GM23338 (cell line): Measurements from ENCODE around the gene NME3. TPM values are rescaled to one million over a fixed set of nuclear protein-coding genes. Genes with fewer than 3 reads are reported as not detected.

Experiments used
- ATAC-seq: fragments of 200-7000 bp; cut with Tn5 transposase; 3 replicates; pipeline ENCODE4 v1.9.1; 2020
- DNase-seq: peaks from one replicate; pipeline ENCODE4 v3.0.0-alpha.2; 2015; ENCODE audit warnings: low spot score
- H2AFZ ChIP-seq: fragments of 200-600 bp; sonication (generic); 2 replicates; pipeline ENCODE4 v1.8.0; 2016; ENCODE audit warnings: antibody characterized with exemption, mild to moderate bottlenecking, moderate library complexity
- H3F3A ChIP-seq: fragments of 200-600 bp; sonication (generic); replicated peaks from 2 replicates; pipeline ENCODE4 v1.8.0; 2017; ENCODE audit warnings: antibody characterized with exemption, mixed run types, low read depth
- H3K27ac ChIP-seq: fragments of 200-600 bp; sonication (generic); 2 replicates; pipeline ENCODE4 v1.6.1; 2016; ENCODE audit warnings: low read depth
- H3K27me3 ChIP-seq: fragments of 200-600 bp; sonication (generic); 2 replicates; pipeline ENCODE4 v1.8.0; 2016; ENCODE audit warnings: mild to moderate bottlenecking, mixed run types, moderate library complexity; ENCODE audit not compliant: insufficient read depth
- H3K36me3 ChIP-seq: fragments of 200-600 bp; sonication (generic); 2 replicates; pipeline ENCODE4 v1.8.0; 2016; ENCODE audit warnings: mild to moderate bottlenecking; ENCODE audit not compliant: insufficient read depth
- H3K4me1 ChIP-seq: fragments of 200-600 bp; sonication (generic); 2 replicates; pipeline ENCODE4 v1.8.0; 2016; ENCODE audit warnings: mild to moderate bottlenecking, moderate library complexity; ENCODE audit not compliant: insufficient read depth
- H3K4me2 ChIP-seq: fragments of 200-600 bp; sonication (generic); 2 replicates; pipeline ENCODE4 v1.7.1; 2017; ENCODE audit warnings: mixed run types
- H3K4me3 ChIP-seq: fragments of 200-600 bp; sonication (generic); 2 replicates; pipeline ENCODE4 v1.6.1; 2016; ENCODE audit warnings: mixed run types
- H3K79me2 ChIP-seq: fragments of 200-600 bp; sonication (generic); replicated peaks from 2 replicates; pipeline ENCODE4 v1.8.0; 2017; ENCODE audit warnings: mild to moderate bottlenecking; ENCODE audit not compliant: insufficient read depth
- H3K9me2 ChIP-seq: fragments of 200-600 bp; sonication (generic); 2 replicates; pipeline ENCODE4 v1.8.0; 2017; ENCODE audit not compliant: insufficient read depth
- H4K20me1 ChIP-seq: fragments of 200-600 bp; sonication (generic); replicated peaks from 2 replicates; pipeline ENCODE4 v1.8.0; 2017; ENCODE audit warnings: mild to moderate bottlenecking; ENCODE audit not compliant: insufficient read depth
- H3K27ac Mint-ChIP-seq: 2 replicates; pipeline ENCODE4 v1.8.0; 2020; ENCODE audit warnings: inconsistent platforms, mild to moderate bottlenecking, moderate library complexity, mixed read lengths
- H3K27me3 Mint-ChIP-seq: 3 replicates; pipeline ENCODE4 v1.8.0; 2022; ENCODE audit warnings: low read depth, mild to moderate bottlenecking, moderate library complexity, mixed read lengths, inconsistent platforms; ENCODE audit not compliant: insufficient read depth, poor library complexity
- H3K36me3 Mint-ChIP-seq: 3 replicates; pipeline ENCODE4 v1.8.0; 2021; ENCODE audit warnings: low read depth, mild to moderate bottlenecking, inconsistent platforms, moderate library complexity, mixed read lengths
- H3K4me1 Mint-ChIP-seq: 3 replicates; pipeline ENCODE4 v1.8.0; 2020; ENCODE audit warnings: mild to moderate bottlenecking, inconsistent platforms, mixed read lengths
- H3K4me3 Mint-ChIP-seq: 3 replicates; pipeline ENCODE4 v1.8.0; 2021; ENCODE audit warnings: moderate library complexity, mild to moderate bottlenecking, inconsistent platforms, mixed read lengths
- H3K9me3 Mint-ChIP-seq: 3 replicates; pipeline ENCODE4 v1.8.0; 2020; ENCODE audit warnings: moderate library complexity, mild to moderate bottlenecking, inconsistent platforms, mixed read lengths
- CTCF ChIP-seq, 2 experiments: fragments of 200-600 bp in 1 of 2; sonication (generic) in 1 of 2; conservative IDR thresholded peaks; 2 replicates each; pipeline versions ENCODE4 v1.5.1 to v1.6.1; 2016 to 2017; ENCODE audit warnings: antibody characterized with exemption in 2 of 2, low read depth in 2 of 2, mild to moderate bottlenecking in 2 of 2, moderate library complexity in 1 of 2
- EZH2phosphoT487 ChIP-seq: fragments of 200-600 bp; sonication (generic); IDR thresholded peaks from one replicate; pipeline ENCODE4 v1.8.1; 2018; ENCODE audit warnings: antibody characterized with exemption; ENCODE audit not compliant: unreplicated experiment
- NANOG ChIP-seq: IDR thresholded peaks from 2 replicates; pipeline ENCODE4 v1.6.1; 2016; ENCODE audit warnings: antibody characterized with exemption, borderline replicate concordance
- REST ChIP-seq: IDR thresholded peaks from one replicate; pipeline ENCODE4 v1.6.1; 2018; ENCODE audit warnings: antibody characterized with exemption; ENCODE audit not compliant: unreplicated experiment
- STAT1 ChIP-seq: IDR thresholded peaks from one replicate; pipeline ENCODE4 v1.6.1; 2016; ENCODE audit warnings: antibody characterized with exemption; ENCODE audit not compliant: unreplicated experiment
- polyA plus RNA-seq: library from polyadenylated mRNA; unstranded; fragments of >200 nt; fragmentation: Nextera tagmentation; extraction: Ambion mirVana; gene quantifications from 2 replicates; pipeline ENCODE4 v1.2.1, GENCODE V29; 2016
- total RNA-seq: library from RNA; depleted of rRNA; stranded (reverse); fragments of >200 nt; shearing (Covaris generic); gene quantifications from 2 replicates; pipeline ENCODE4 v1.2.3, GENCODE V29; 2014
- TF ChIP-seq, protein P1 (sequence below): fragments of 250-450 bp; sonication (Bioruptor Pico); IDR thresholded peaks from 2 replicates; pipeline ENCODE4 v1.5.0; 2020; ENCODE audit warnings: mild to moderate bottlenecking, moderate library complexity

NME3 gene
- total and polyA plus RNA-seq, 2 experiments from 2014 or later = 95.3 to 130 TPM

DNA sequence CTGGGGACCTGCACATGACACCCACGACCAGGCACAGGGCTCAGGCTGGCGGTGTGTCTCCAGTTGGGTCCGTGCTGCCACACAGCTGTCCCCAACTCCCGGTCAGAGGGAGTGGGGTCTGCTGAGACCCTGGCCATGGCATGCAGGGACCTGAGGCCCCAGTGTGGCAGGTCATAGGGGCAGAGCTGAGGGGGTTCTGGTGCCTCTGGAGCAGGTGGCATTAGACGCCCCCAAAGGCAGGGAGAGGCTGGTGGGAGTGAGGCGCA is 15.6 kb upstream of the NME3 start (continued):
- TF ChIP-seq REST = no peak
- TF ChIP-seq STAT1 = no peak

- Mint-ChIP-seq H3K27me3 (peaks cover 20% of the 10 kb centered on the region), H3K9me3 (peaks cover 6% of the 10 kb centered on the region; the same call in 2 of the 3 replicates), H3K4me3 (no peak overlapping the region), H3K36me3 (peaks cover 12% of the 10 kb centered on the region), H3K4me1 (no peaks in the 10 kb centered on the region; the same call in 1 of the 3 replicates), H3K27ac (no peak overlapping the region)
- no peaks in the 10 kb centered on the region for H3K36me3 ChIP-seq
- no peak overlapping the region for H3K4me3 ChIP-seq
- no peaks in the 10 kb centered on the region for H3K9me2 ChIP-seq
- H3K27ac ChIP-seq = no peak overlapping the region
- no peak overlapping the region for H2AFZ ChIP-seq
- H3K79me2 ChIP-seq = peaks cover 35% of the 10 kb centered on the region
- TF ChIP-seq NANOG = no peak
- TF ChIP-seq CTCF (conservative IDR thresholded peaks at IDR 0.05; ENCODE audit: low read depth in 2 of 2) = peak; percentile 16 to 33; a peak in 1 of 4 replicates
- TF ChIP-seq EZH2phosphoT487 = no peak
- DNase-seq (no peak), ATAC-seq (no peak)
- H4K20me1 ChIP-seq = peaks cover 14% of the 10 kb centered on the region
- H3K27me3 ChIP-seq = no peaks in the 10 kb centered on the region
- 0 out of 2 replicates have a peak, but pooled peaks cover 3% of the 10 kb centered on the region for H3F3A ChIP-seq
- no peak overlapping the region for H3K4me2 ChIP-seq
- peaks cover under 1% of the 10 kb centered on the region; the same call in 1 of the 2 replicates for H3K4me1 ChIP-seq
These were observed 15.1 kb upstream of the NME3 start for GRCh38 chr16:1786242-1787055.

DNA sequence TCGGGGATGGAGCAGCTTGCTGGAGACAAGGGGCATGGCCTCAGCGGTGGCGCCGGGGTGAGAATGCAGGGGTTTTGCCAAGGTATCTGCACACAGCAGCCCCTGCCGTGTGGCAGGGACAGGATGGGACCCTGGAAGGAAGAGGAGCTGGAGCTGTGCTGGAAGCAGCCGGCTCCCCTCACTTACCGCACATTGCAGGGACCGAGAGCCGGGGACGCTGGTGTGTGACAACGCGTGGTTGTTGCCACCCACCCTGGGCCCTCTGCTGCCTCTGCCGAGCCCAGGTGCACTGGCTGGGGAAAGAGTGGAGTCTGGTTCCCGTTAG is 14.5 kb upstream of the NME3 start:
- Histone ChIP-seq H2AFZ (no peak overlapping the region), H3K36me3 (no peaks in the 10 kb centered on the region), H3K4me2 (no peak overlapping the region), H3K79me2 (peaks cover 35% of the 10 kb centered on the region), H3K27ac (no peak overlapping the region), H3K27me3 (no peaks in the 10 kb centered on the region), H3F3A (0 out of 2 replicates have a peak, but pooled peaks cover 3% of the 10 kb centered on the region), H3K9me2 (no peaks in the 10 kb centered on the region), H3K4me3 (no peak overlapping the region), H3K4me1 (peaks cover 4% of the 10 kb centered on the region; the same call in 1 of the 2 replicates), H4K20me1 (peaks cover 16% of the 10 kb centered on the region)
- peaks cover 10% of the 10 kb centered on the region; the same call in 2 of the 3 replicates for H3K9me3 Mint-ChIP-seq
- H3K4me3 Mint-ChIP-seq = no peak overlapping the region
- H3K27me3 Mint-ChIP-seq = peaks cover 24% of the 10 kb centered on the region
- H3K27ac Mint-ChIP-seq = no peak overlapping the region
- H3K4me1 Mint-ChIP-seq = peaks cover 5% of the 10 kb centered on the region
- H3K36me3 Mint-ChIP-seq = peaks cover 16% of the 10 kb centered on the region
- DNase-seq = no peak
- ATAC-seq = no peak
- TF ChIP-seq, protein P1, sequence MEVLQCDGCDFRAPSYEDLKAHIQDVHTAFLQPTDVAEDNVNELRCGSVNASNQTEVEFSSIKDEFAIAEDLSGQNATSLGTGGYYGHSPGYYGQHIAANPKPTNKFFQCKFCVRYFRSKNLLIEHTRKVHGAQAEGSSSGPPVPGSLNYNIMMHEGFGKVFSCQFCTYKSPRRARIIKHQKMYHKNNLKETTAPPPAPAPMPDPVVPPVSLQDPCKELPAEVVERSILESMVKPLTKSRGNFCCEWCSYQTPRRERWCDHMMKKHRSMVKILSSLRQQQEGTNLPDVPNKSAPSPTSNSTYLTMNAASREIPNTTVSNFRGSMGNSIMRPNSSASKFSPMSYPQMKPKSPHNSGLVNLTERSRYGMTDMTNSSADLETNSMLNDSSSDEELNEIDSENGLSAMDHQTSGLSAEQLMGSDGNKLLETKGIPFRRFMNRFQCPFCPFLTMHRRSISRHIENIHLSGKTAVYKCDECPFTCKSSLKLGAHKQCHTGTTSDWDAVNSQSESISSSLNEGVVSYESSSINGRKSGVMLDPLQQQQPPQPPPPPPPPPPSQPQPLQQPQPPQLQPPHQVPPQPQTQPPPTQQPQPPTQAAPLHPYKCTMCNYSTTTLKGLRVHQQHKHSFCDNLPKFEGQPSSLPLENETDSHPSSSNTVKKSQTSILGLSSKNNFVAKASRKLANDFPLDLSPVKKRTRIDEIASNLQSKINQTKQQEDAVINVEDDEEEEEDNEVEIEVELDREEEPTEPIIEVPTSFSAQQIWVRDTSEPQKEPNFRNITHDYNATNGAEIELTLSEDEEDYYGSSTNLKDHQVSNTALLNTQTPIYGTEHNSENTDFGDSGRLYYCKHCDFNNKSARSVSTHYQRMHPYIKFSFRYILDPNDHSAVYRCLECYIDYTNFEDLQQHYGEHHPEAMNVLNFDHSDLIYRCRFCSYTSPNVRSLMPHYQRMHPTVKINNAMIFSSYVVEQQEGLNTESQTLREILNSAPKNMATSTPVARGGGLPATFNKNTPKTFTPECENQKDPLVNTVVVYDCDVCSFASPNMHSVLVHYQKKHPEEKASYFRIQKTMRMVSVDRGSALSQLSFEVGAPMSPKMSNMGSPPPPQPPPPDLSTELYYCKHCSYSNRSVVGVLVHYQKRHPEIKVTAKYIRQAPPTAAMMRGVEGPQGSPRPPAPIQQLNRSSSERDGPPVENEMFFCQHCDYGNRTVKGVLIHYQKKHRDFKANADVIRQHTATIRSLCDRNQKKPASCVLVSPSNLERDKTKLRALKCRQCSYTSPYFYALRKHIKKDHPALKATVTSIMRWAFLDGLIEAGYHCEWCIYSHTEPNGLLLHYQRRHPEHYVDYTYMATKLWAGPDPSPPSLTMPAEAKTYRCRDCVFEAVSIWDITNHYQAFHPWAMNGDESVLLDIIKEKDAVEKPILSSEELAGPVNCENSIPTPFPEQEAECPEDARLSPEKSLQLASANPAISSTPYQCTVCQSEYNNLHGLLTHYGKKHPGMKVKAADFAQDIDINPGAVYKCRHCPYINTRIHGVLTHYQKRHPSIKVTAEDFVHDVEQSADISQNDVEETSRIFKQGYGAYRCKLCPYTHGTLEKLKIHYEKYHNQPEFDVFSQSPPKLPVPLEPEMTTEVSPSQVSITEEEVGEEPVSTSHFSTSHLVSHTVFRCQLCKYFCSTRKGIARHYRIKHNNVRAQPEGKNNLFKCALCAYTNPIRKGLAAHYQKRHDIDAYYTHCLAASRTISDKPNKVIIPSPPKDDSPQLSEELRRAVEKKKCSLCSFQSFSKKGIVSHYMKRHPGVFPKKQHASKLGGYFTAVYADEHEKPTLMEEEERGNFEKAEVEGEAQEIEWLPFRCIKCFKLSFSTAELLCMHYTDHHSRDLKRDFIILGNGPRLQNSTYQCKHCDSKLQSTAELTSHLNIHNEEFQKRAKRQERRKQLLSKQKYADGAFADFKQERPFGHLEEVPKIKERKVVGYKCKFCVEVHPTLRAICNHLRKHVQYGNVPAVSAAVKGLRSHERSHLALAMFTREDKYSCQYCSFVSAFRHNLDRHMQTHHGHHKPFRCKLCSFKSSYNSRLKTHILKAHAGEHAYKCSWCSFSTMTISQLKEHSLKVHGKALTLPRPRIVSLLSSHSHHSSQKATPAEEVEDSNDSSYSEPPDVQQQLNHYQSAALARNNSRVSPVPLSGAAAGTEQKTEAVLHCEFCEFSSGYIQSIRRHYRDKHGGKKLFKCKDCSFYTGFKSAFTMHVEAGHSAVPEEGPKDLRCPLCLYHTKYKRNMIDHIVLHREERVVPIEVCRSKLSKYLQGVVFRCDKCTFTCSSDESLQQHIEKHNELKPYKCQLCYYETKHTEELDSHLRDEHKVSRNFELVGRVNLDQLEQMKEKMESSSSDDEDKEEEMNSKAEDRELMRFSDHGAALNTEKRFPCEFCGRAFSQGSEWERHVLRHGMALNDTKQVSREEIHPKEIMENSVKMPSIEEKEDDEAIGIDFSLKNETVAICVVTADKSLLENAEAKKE (CRISPR knock-in tag) = no peak
